Spleen (tissue), 11 donors: Measurements from ENCODE around the gene UNC5A. TPM values are rescaled to one million over a fixed set of nuclear protein-coding genes. Genes with fewer than 3 reads are reported as not detected.
A peak's percentile ranks its signal among the peaks of the same experiment; 100 is the strongest.

ENCODE experiments used
- DNase-seq: peaks from one replicate; pipeline ENCODE4 v3.0.0-alpha.2; 2020
- H3K27ac ChIP-seq, 8 donors: fragments of 200-600 bp; sonication (generic) in 7 of 8; 1 replicate in 4 of 8; 2 replicates in 4 of 8; pipeline versions ENCODE4 v1.5.0 to v1.8.0; 2016 to 2021; ENCODE audit warnings: inconsistent platforms in 4 of 8, mild to moderate bottlenecking in 4 of 8, moderate library complexity in 1 of 8
- H3K27me3 ChIP-seq, 7 donors: fragments of 200-600 bp; sonication (generic) in 6 of 7; replicated peaks in 1 of 7; 1 replicate in 4 of 7; 2 replicates in 3 of 7; pipeline versions ENCODE4 v1.5.0 to v1.8.0; 2016 to 2021; ENCODE audit warnings: inconsistent platforms in 3 of 7, mild to moderate bottlenecking in 1 of 7
- H3K36me3 ChIP-seq, 6 donors: fragments of 200-600 bp; sonication (generic) in 5 of 6; 1 replicate in 4 of 6; 2 replicates in 2 of 6; pipeline versions ENCODE4 v1.5.0 to v1.8.0; 2016 to 2021; ENCODE audit warnings: inconsistent platforms in 2 of 6
- H3K4me1 ChIP-seq, 6 donors: fragments of 200-600 bp; sonication (generic) in 5 of 6; 1 replicate in 3 of 6; 2 replicates in 3 of 6; pipeline versions ENCODE4 v1.5.0 to v1.8.0; 2016 to 2021; ENCODE audit warnings: inconsistent platforms in 3 of 6
- H3K4me3 ChIP-seq, 8 donors: fragments of 200-600 bp; sonication (generic) in 7 of 8; 1 replicate in 4 of 8; 2 replicates in 4 of 8; pipeline versions ENCODE4 v1.5.0 to v1.8.0; 2016 to 2021; ENCODE audit warnings: inconsistent platforms in 4 of 8, mild to moderate bottlenecking in 4 of 8, moderate library complexity in 2 of 8
- H3K9me3 ChIP-seq, 8 donors: fragments of 200-600 bp; sonication (generic) in 7 of 8; 1 replicate in 4 of 8; 2 replicates in 4 of 8; pipeline versions ENCODE4 v1.5.0 to v1.8.0; 2016 to 2021; ENCODE audit warnings: inconsistent platforms in 4 of 8
- POLR2A ChIP-seq, 3 donors: fragments of 450-650 bp; IDR thresholded peaks; one replicate each; pipeline ENCODE4 v1.5.1; 2017; ENCODE audit warnings: antibody characterized with exemption in 3 of 3, mild to moderate bottlenecking in 1 of 3
- POLR2AphosphoS5 ChIP-seq, 3 donors: sonication (generic); formaldehyde crosslinking; IDR thresholded peaks; one replicate each; pipeline ENCODE4 v1.5.1; 2017; ENCODE audit warnings: antibody characterized with exemption in 3 of 3
- WGBS, 5 donors: extraction: QIAGEN DNeasy Blood & Tissue Kit in 3 of 5; methylation state at CpG; one replicate each; pipeline versions ENCODE4 v1.1.5 to v1.1.7; 2013 to 2018; 5-methylcytosine and 5-hydroxymethylcytosine counted together
- intact Hi-C: fragments of 100-400 bp; cut with DNase I; formaldehyde crosslinking; loops from one replicate; pipeline ENCODE4 v1.15.0; 2023; ENCODE audit warnings: low total_unique reads
- polyA plus RNA-seq, 3 donors: library from polyadenylated mRNA; stranded (reverse); fragments of 200-250 nt; gene quantifications; one replicate each; pipeline ENCODE4 v1.2.1, GENCODE V29; 2013
- total RNA-seq, 7 donors: library from RNA; depleted of rRNA in 3 of 7; stranded (reverse); fragments of >200 nt in 3 of 7; fragmentation: NEBNext Ultra II Directional in 4 of 7; extraction: Animal tissue kit (Norgen Biotek cat#: 25700) in 4 of 7; gene quantifications; one replicate each; pipeline versions ENCODE4 v1.1.0 to v1.2.1, GENCODE V29; 2016 to 2021
- TF ChIP-seq, protein P1 (sequence below), 11 experiments: fragments of 200-600 bp in 7 of 11; fragments of 450-650 bp in 4 of 11; sonication (generic) in 4 of 11; IDR thresholded peaks in 8 of 11; conservative IDR thresholded peaks in 3 of 11; 1 replicate in 7 of 11; 2 replicates in 4 of 11; pipeline versions ENCODE4 v1.4.0 to v1.8.0; 2016 to 2021; ENCODE audit warnings: antibody characterized with exemption in 11 of 11, inconsistent platforms in 4 of 11, mild to moderate bottlenecking in 1 of 11
- donor health status: healthy with polysubstance abuse.
- donor health status: DM: no; HTN: no; CAD: no; lungs with moderate emphysema.
- donor health status: DM: no; HTN: no; CAD: no.
- donor health status: Bipolar disorder and iron deficiency.
- donor health status: healthy.
- donor health status: DM: no; HTN: no; CAD: no.
- donor health status: DM: yes; HTN: yes; CAD: no.

The UNC5A gene
- total and polyA plus RNA-seq, 10 donors: 0.03 to 0.06 TPM; not detected in 8

DNA sequence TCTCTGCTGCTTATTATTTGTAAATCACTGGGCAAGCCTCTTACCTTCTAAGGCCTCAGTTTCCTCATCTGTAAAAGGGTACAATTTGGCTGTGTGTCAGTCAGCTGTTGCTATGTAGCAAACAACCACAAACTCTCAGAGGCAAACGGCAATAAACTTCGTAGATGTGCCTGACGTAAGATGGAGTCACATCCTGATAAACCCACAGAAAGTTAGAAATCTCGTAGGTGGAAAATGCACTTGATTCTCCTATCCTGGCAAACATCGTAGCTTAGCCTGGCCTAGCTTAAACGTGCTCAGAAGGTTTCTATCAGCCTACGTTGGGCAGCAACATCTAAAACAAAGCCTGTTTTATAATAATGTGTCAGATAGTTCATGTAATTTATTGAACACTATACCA is 35.0 kb upstream of the UNC5A start:
- H3K4me1 ChIP-seq: no peaks in the 10 kb centered on the region
- WGBS, 5 donors: 58 to 74% (median 59%) methylated on average over 7 of the region's 7 CpGs
- H3K9me3 ChIP-seq: no peaks in the 10 kb centered on the region
- intact Hi-C loops: no loop called here
- TF ChIP-seq POLR2AphosphoS5 (IDR thresholded peaks at IDR 0.05) (no peak), POLR2A (IDR thresholded peaks at IDR 0.05) (no peak)
- TF ChIP-seq, protein P1, sequence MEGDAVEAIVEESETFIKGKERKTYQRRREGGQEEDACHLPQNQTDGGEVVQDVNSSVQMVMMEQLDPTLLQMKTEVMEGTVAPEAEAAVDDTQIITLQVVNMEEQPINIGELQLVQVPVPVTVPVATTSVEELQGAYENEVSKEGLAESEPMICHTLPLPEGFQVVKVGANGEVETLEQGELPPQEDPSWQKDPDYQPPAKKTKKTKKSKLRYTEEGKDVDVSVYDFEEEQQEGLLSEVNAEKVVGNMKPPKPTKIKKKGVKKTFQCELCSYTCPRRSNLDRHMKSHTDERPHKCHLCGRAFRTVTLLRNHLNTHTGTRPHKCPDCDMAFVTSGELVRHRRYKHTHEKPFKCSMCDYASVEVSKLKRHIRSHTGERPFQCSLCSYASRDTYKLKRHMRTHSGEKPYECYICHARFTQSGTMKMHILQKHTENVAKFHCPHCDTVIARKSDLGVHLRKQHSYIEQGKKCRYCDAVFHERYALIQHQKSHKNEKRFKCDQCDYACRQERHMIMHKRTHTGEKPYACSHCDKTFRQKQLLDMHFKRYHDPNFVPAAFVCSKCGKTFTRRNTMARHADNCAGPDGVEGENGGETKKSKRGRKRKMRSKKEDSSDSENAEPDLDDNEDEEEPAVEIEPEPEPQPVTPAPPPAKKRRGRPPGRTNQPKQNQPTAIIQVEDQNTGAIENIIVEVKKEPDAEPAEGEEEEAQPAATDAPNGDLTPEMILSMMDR (IDR thresholded peaks at IDR 0.05 in 8 of 11, conservative IDR thresholded peaks at IDR 0.05 in 3 of 11): no peak
- no peak for DNase-seq
- H3K27ac ChIP-seq: no peak overlapping the region
- peaks cover 0 to 83% (median 8%) of the 10 kb centered on the region in 7 donors for H3K27me3 ChIP-seq
- H3K4me3 ChIP-seq: no peak overlapping the region
- H3K36me3 ChIP-seq: no peaks in the 10 kb centered on the region

DNA sequence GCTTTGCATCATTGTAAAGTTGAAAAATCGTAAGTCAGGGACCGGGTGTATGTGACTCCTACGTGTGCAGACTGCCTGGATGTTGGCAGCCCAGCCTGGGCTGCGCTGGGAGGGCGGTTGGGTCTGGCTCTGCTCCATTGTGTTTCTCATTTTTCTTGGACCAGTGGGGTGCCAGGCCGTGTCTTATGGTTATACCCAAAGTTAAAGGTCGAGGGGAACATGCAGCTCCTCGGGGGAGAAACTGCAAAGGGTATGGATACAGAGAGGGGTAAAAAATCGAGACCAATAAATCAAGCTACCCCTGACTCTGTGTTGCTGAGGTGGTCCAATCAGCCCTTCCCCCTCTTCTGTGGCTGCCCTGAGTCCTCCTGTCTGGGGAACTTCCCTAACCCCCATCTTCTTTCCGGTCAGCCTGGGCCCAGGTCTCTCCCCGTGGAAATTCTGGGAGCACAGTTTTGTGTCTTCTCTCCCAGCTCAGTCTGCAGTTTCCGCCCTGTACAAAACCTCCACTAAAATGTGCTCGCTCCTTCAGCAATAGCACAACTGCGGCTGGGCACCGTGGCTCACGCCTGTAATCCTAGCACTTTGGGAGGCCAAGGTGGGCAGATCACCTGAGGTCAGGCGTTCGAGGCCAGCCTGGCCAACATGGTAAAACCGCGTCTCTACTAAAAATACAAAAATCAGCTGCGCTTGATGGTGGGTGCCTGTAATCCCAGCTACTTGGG is 34.1 kb upstream of the UNC5A start:
- intact Hi-C loops: no loop called here
- H3K4me1 ChIP-seq: no peaks in the 10 kb centered on the region
- H3K27me3 ChIP-seq: peaks cover 0 to 84% (median 13%) of the 10 kb centered on the region in 7 donors
- WGBS, 5 donors: 68 to 80% (median 76%) methylated on average over 20 to 21 of the region's 21 CpGs
- peak; percentile 21 for DNase-seq
- H3K36me3 ChIP-seq: no peaks in the 10 kb centered on the region
- TF ChIP-seq POLR2A (IDR thresholded peaks at IDR 0.05) (no peak), POLR2AphosphoS5 (IDR thresholded peaks at IDR 0.05) (no peak)
- TF ChIP-seq, protein P1 (IDR thresholded peaks at IDR 0.05 in 8 of 11, conservative IDR thresholded peaks at IDR 0.05 in 3 of 11): no peak
- no peaks in the 10 kb centered on the region for H3K9me3 ChIP-seq
- no peak overlapping the region for H3K27ac ChIP-seq
- H3K4me3 ChIP-seq: no peak overlapping the region

DNA sequence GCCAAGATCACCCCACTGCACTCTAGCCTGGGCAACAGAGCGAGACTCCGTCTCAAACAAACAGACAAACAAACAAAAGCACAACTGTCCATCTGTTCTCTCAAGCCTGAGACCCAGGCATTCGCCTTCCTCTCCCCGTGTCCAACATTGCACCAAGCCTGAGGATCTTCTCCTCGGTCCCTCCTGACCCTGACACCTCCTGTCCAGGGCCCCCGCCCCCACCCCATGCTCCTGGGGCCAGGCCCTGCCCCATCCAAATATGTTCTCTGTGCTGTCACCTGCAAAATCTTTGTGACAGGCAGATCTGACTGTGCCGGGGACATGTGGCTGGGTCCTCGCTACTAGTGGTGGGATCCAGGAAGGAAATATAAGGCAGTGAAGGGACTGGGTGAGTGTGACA is 33.4 kb upstream of the UNC5A start:
- Histone ChIP-seq H3K4me1 (no peaks in the 10 kb centered on the region), H3K4me3 (no peak overlapping the region), H3K27ac (no peak overlapping the region), H3K36me3 (no peaks in the 10 kb centered on the region), H3K27me3 (peaks cover 0 to 87% (median 13%) of the 10 kb centered on the region in 7 donors), H3K9me3 (no peaks in the 10 kb centered on the region)
- TF ChIP-seq POLR2A (IDR thresholded peaks at IDR 0.05): no peak
- no peak for TF ChIP-seq POLR2AphosphoS5 (IDR thresholded peaks at IDR 0.05)
- TF ChIP-seq, protein P1 (IDR thresholded peaks at IDR 0.05 in 8 of 11, conservative IDR thresholded peaks at IDR 0.05 in 3 of 11): no peak
- DNase-seq: peak; percentile 13
- intact Hi-C loops: no loop called here
- 74 to 86% (median 81%) methylated on average over 8 of the region's 8 CpGs for WGBS, 5 donors

DNA sequence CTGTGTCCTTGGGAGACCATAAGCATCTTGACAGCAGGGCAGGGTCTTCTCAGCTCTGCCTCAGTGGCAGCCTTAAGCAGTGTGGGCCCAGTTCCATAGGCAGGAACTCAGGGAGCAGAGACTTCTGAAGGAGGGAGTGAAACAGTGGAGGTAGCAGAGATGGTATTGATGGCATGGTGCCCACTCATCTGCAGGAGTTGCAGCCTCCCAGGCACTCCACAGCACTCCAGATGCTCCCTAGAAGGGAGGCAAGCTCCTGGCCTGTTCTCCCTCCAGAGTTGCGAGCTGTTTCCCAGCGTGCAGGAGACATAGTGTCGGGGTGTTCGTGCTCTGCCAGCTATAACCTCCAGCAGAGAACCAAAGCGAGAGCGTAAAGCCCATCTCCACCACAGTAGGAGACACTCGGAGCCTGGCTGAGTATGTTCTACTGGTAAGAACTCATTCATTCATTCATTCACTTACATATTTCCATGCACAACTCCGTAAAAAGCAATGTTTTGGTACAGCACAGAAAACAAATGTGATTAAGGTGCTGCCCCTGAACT is 31.4 kb upstream of the UNC5A start:
- 89 to 94% (median 91%) methylated on average over 8 of the region's 8 CpGs for WGBS, 5 donors
- TF ChIP-seq POLR2AphosphoS5 (IDR thresholded peaks at IDR 0.05): no peak
- TF ChIP-seq, protein P1 (IDR thresholded peaks at IDR 0.05 in 8 of 11, conservative IDR thresholded peaks at IDR 0.05 in 3 of 11): no peak
- TF ChIP-seq POLR2A (IDR thresholded peaks at IDR 0.05): no peak
- Histone ChIP-seq H3K36me3 (no peaks in the 10 kb centered on the region), H3K27ac (no peak overlapping the region), H3K27me3 (peaks cover 0 to 92% (median 13%) of the 10 kb centered on the region in 7 donors), H3K4me1 (no peaks in the 10 kb centered on the region), H3K9me3 (no peaks in the 10 kb centered on the region), H3K4me3 (no peak overlapping the region)
- DNase-seq: peak; percentile 19
- intact Hi-C loops: no loop called here
